ENCODE results near the gene ASB1. TPM values are rescaled to one million over a fixed set of nuclear protein-coding genes. Genes with fewer than 3 reads are reported as not detected.
"Not testable (repeated sequence)": the region's sequence is repeated elsewhere in the genome, so short reads cannot be mapped to it uniquely, and the experiment has no call there.

The ASB1 gene
- polyA plus RNA-seq, 1 of the 3 experiments (the other 2 are of a cell fraction), result 33.3 TPM

DNA sequence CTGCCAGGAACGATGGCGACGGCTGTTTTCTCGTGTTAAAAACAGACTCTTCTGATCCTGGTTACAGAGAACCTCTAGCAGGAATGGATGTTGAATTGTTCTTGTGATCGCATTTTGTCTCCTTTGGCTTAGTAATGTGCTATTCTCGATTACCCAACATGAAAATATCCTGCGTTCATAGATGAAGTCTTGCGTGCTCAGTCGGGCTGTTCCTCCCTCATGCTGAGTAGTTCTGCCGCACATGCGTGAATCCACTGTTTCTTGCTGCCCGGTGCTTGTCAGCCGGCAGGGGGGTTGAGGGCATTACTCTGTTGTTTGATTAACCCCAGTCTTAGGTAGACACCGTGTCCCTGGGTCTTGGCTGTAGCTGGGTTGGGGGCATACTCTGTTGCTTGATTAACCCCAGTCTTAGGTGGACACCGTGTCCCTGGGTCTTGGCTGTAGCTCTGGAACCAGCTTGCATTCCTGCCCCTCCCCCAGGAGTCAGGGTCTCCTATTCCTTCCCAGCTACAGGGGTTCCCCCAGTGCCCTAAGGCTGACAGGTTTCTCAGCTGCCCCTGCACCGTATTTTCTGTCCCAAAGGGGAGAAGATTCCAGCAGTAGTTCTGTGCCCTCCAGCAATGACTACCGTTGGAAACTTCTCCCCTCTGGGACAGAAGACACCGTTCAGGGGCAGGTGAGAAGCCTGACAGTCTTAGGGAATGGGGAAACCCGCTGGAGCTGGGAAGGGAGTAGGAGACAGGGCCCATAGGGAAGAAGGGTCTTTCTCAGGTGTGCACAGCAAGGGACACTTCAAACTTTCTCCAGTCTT lies 22.1 kb upstream of the ASB1 start:
- Histone ChIP-seq H3K27me3 (ENCODE audit: insufficient read depth) (no peaks in the 10 kb centered on the region), H3K79me2 (ENCODE audit: insufficient read depth) (no peaks in the 10 kb centered on the region), H3K4me3 (ENCODE audit: low read depth in 2 of 2, low read length in 1 of 2) (no peak overlapping the region), H3F3A (replicated peaks; ENCODE audit: insufficient read depth) (peaks cover 3% of the 10 kb centered on the region), H3K27ac (ENCODE audit: low read depth in 2 of 2, low read length in 1 of 2) (no peak overlapping the region), H3K4me1 (ENCODE audit: control insufficient read depth in 1 of 2, insufficient read depth in 2 of 2, low read depth in 1 of 2, low read length in 1 of 2) (peaks cover 0 to 2% of the 10 kb centered on the region in 2 experiments; a peak in 1 of 4 replicates), H3K9ac (no peak overlapping the region), H3K9me3 (no peaks in the 10 kb centered on the region), H2AFZ (ENCODE audit: low read depth) (no peak overlapping the region), H3K4me2 (no peak overlapping the region), H3K9me2 (no peaks in the 10 kb centered on the region), H4K20me1 (ENCODE audit: insufficient read depth) (no peaks in the 10 kb centered on the region), H3K36me3 (replicated peaks in 1 of 2; ENCODE audit: control insufficient read depth in 1 of 2, insufficient read depth in 2 of 2, low read length in 1 of 2) (peaks cover 12 to 18% of the 10 kb centered on the region in 2 experiments)
- TF ChIP-seq SIN3A (IDR thresholded peaks at IDR 0.05; ENCODE audit: borderline replicate concordance, low read depth, low read length), result no peak
- ChIA-PET POLR2A (no interaction called here), CTCF (no interaction called here)
- 84% methylated on average over 16 of the region's 19 CpGs for WGBS (ENCODE audit: low lambda C conversion rate)
- DNase-seq, result no peak

DNA sequence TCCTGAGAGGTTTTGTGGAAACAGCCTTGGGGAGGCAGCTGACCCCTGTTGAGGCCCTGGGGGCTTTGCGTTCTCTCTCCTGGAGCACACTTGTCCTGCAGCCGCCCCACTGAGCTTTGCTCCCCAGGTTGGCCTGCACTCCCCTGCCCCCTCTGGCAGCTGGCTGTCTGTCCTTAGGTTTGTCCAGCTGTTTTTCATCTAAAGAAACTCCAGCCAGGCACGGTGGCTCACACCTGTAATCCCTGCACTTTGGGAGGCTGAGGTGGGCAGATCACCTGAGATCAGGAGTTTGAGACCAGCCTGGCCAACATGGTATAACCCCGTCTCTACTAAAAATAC lies 21.5 kb upstream of the ASB1 start:
- H3K27me3 ChIP-seq (ENCODE audit: insufficient read depth); H3K4me3 ChIP-seq (ENCODE audit: low read depth in 2 of 2, low read length in 1 of 2); H3K4me1 ChIP-seq (ENCODE audit: control insufficient read depth in 1 of 2, insufficient read depth in 2 of 2, low read depth in 1 of 2, low read length in 1 of 2); H3K9ac ChIP-seq; H3K9me3 ChIP-seq; H4K20me1 ChIP-seq (ENCODE audit: insufficient read depth); H3K9me2 ChIP-seq; POLR2A ChIA-PET; H3K4me2 ChIP-seq; H3F3A ChIP-seq (replicated peaks; ENCODE audit: insufficient read depth); H2AFZ ChIP-seq (ENCODE audit: low read depth); H3K79me2 ChIP-seq (ENCODE audit: insufficient read depth); CTCF ChIA-PET; DNase-seq; H3K27ac ChIP-seq (ENCODE audit: low read depth in 2 of 2, low read length in 1 of 2): not testable (repeated sequence)
- H3K36me3 ChIP-seq (replicated peaks in 1 of 2; ENCODE audit: control insufficient read depth in 1 of 2, insufficient read depth in 2 of 2, low read length in 1 of 2), result peaks cover 12 to 16% of the 10 kb centered on the region in 2 experiments
- WGBS (ENCODE audit: low lambda C conversion rate), result 93% methylated on average over 4 of the region's 4 CpGs

DNA sequence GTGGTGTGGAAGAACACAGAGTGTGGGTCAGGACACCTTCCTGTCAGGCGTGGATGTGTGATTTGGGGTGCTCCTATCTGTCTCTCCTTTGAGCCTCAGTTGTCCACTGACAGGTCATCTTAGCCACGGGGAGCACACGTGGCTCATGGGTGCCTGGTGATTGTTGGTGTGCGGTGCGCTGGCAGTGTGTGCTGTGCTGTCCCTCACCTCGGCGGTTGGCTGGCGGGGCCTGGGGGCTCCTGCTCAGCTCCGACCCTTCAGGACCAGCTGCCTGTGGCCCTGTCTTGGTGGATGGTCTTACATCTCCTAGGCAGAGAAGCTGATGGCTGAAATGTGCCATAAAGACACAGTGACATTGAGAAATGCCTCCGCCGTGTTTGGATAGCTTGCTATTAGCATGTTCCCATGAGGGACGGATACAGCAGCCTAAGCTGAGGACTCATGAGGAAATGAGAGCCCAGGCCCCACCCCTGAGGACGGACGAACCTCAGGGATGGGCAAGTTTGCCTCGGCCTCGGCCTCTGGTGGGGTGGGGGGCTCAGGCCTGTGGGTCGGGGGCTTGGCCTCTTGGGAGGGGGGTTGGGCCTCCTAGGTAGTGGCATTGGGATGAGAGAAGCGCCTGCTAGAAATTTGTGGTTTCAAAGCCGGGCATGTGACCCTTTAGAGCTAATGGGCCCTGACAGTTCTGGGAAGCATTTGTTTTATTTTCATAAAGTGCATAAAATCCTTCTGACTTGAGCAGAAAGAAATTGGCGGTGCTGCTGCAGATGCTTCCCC lies 20.3 kb upstream of the ASB1 start:
- Histone ChIP-seq H3K9ac (no peak overlapping the region), H2AFZ (ENCODE audit: low read depth) (no peak overlapping the region), H4K20me1 (ENCODE audit: insufficient read depth) (no peaks in the 10 kb centered on the region), H3K4me2 (no peak overlapping the region), H3K27me3 (ENCODE audit: insufficient read depth) (no peaks in the 10 kb centered on the region), H3K79me2 (ENCODE audit: insufficient read depth) (no peaks in the 10 kb centered on the region), H3F3A (replicated peaks; ENCODE audit: insufficient read depth) (no peaks in the 10 kb centered on the region), H3K27ac (ENCODE audit: low read depth in 2 of 2, low read length in 1 of 2) (peak overlapping the region in 1 of 2 experiments; percentile 3; a peak in 2 of 4 replicates), H3K36me3 (replicated peaks in 1 of 2; ENCODE audit: control insufficient read depth in 1 of 2, insufficient read depth in 2 of 2, low read length in 1 of 2) (peaks cover 4 to 6% of the 10 kb centered on the region in 2 experiments), H3K4me1 (ENCODE audit: control insufficient read depth in 1 of 2, insufficient read depth in 2 of 2, low read depth in 1 of 2, low read length in 1 of 2) (peaks cover 0 to 2% of the 10 kb centered on the region in 2 experiments; a peak in 1 of 4 replicates), H3K9me3 (no peaks in the 10 kb centered on the region), H3K9me2 (no peaks in the 10 kb centered on the region), H3K4me3 (ENCODE audit: low read depth in 2 of 2, low read length in 1 of 2) (no peak overlapping the region)
- 73% methylated on average over 9 of the region's 20 CpGs for WGBS (ENCODE audit: low lambda C conversion rate)
- CTCF ChIA-PET, result interaction anchor here (0.7 kb wide), 1 partner anchor 1972 kb away, joined by 3 read pairs; no protein-coding TSS in a partner anchor
- DNase-seq, result no peak
- TF ChIP-seq, protein P1, sequence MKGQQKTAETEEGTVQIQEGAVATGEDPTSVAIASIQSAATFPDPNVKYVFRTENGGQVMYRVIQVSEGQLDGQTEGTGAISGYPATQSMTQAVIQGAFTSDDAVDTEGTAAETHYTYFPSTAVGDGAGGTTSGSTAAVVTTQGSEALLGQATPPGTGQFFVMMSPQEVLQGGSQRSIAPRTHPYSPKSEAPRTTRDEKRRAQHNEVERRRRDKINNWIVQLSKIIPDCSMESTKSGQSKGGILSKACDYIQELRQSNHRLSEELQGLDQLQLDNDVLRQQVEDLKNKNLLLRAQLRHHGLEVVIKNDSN (IDR thresholded peaks at IDR 0.05; ENCODE audit: borderline replicate concordance, low read depth), result peak; percentile 49; the same call in 1 of the 2 replicates
- TF ChIP-seq, protein P2, sequence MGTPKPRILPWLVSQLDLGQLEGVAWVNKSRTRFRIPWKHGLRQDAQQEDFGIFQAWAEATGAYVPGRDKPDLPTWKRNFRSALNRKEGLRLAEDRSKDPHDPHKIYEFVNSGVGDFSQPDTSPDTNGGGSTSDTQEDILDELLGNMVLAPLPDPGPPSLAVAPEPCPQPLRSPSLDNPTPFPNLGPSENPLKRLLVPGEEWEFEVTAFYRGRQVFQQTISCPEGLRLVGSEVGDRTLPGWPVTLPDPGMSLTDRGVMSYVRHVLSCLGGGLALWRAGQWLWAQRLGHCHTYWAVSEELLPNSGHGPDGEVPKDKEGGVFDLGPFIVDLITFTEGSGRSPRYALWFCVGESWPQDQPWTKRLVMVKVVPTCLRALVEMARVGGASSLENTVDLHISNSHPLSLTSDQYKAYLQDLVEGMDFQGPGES (IDR thresholded peaks at IDR 0.05; ENCODE audit: low read depth, low read length), result no peak
- no peak for TF ChIP-seq FOSL2 (IDR thresholded peaks at IDR 0.05; ENCODE audit: borderline replicate concordance, low read depth)
- TF ChIP-seq TCF12 (IDR thresholded peaks at IDR 0.05), result peak; percentile 36; the same call in 1 of the 2 replicates
- POLR2A ChIA-PET, result no interaction called here

Data from SK-N-SH (cell line).